ENCODE results near the gene ZNRF4. TPM values are rescaled to one million over a fixed set of nuclear protein-coding genes. Genes with fewer than 3 reads are reported as not detected.

Gene ZNRF4
- total RNA-seq, 1 donor from 2014 or later = not detected

DNA sequence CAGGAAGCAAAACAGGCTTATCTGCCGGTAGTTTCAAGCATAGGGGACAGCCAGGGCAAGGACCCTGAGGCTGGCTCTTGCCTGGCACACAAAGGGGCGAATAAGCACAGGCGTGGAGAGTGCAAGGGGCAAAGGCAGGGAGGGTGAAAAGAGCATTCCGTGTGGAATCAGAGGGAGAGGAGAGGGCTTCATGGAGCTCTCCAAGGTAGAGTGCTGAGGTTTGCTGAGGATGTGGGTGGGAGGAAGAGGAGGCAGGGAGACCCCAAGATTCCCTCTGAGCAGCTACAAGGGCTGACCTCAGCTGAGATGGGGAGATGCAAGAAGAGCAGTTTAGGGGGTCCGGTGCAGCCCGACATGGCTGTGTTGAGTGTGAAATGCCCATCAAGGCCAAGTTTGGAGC is 36.5 kb upstream of the ZNRF4 start:
- no peaks in the 10 kb centered on the region for H3K4me1 Mint-ChIP-seq (ENCODE audit: low read depth, unreplicated experiment)
- TF ChIP-seq, protein P1, sequence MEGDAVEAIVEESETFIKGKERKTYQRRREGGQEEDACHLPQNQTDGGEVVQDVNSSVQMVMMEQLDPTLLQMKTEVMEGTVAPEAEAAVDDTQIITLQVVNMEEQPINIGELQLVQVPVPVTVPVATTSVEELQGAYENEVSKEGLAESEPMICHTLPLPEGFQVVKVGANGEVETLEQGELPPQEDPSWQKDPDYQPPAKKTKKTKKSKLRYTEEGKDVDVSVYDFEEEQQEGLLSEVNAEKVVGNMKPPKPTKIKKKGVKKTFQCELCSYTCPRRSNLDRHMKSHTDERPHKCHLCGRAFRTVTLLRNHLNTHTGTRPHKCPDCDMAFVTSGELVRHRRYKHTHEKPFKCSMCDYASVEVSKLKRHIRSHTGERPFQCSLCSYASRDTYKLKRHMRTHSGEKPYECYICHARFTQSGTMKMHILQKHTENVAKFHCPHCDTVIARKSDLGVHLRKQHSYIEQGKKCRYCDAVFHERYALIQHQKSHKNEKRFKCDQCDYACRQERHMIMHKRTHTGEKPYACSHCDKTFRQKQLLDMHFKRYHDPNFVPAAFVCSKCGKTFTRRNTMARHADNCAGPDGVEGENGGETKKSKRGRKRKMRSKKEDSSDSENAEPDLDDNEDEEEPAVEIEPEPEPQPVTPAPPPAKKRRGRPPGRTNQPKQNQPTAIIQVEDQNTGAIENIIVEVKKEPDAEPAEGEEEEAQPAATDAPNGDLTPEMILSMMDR (IDR thresholded peaks at IDR 0.05; ENCODE audit: partially characterized antibody, unreplicated experiment) = no peak
- peaks cover 6% of the 10 kb centered on the region for H3K27me3 Mint-ChIP-seq (ENCODE audit: unreplicated experiment)
- H3K36me3 Mint-ChIP-seq (ENCODE audit: unreplicated experiment) = peaks cover 4% of the 10 kb centered on the region
- no peak overlapping the region for H3K27ac Mint-ChIP-seq (ENCODE audit: unreplicated experiment)
- H3K9me3 Mint-ChIP-seq (ENCODE audit: unreplicated experiment) = peaks cover 10% of the 10 kb centered on the region
- DNase-seq = no peak
- no peak overlapping the region for H3K4me3 Mint-ChIP-seq (ENCODE audit: unreplicated experiment)

DNA sequence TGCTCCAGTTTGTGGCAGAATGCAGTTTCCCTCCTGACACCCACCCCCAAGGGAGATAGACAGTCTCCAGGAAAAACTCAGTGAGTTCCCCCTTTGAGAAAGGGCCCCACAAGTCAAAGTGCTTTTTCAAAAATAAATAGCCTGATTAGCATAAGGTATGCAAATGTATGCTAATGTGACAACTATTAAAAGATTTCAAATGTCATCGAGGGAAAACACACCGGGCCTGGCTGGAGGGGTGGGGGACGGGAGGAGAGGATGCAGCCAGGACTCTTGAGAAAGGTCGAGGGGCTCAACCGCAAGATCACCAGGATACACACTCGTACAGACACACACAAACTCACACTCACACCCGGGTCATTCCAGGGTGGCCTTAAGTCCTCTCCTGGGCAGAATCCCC is 34.3 kb upstream of the ZNRF4 start:
- DNase-seq = no peak
- H3K27me3 Mint-ChIP-seq (ENCODE audit: unreplicated experiment) = peaks cover 12% of the 10 kb centered on the region
- no peak overlapping the region for H3K27ac Mint-ChIP-seq (ENCODE audit: unreplicated experiment)
- no peak overlapping the region for H3K4me3 Mint-ChIP-seq (ENCODE audit: unreplicated experiment)
- peaks cover 4% of the 10 kb centered on the region for H3K36me3 Mint-ChIP-seq (ENCODE audit: unreplicated experiment)
- peaks cover 12% of the 10 kb centered on the region for H3K9me3 Mint-ChIP-seq (ENCODE audit: unreplicated experiment)
- TF ChIP-seq, protein P1 (IDR thresholded peaks at IDR 0.05; ENCODE audit: partially characterized antibody, unreplicated experiment) = no peak
- H3K4me1 Mint-ChIP-seq (ENCODE audit: low read depth, unreplicated experiment) = no peaks in the 10 kb centered on the region

DNA sequence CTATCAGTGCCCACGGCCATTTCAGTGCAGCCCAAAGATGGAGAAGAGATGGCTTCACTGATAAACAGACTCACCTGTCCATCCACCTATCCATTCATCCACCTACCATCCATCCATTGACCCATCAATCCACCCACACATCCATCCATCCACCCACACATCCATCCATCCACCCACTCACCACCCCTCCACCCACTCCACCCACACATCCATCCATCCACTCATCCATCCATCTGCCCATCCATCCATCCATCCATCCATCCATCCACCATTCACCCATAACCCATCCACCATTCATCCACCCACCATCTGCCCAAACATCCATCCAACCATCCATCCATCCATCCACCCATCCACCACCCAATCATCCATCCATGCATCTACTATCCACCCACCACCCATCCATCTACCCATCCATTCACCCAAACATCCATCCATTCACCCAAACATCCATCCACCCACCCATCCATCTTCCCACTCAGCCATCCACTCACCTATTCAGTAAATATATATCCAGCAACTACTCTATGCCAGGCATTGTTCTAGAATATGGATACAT is 31.6 kb upstream of the ZNRF4 start:
- no peak for DNase-seq
- Mint-ChIP-seq H3K4me3 (ENCODE audit: unreplicated experiment) (no peak overlapping the region), H3K27me3 (ENCODE audit: unreplicated experiment) (peaks cover 11% of the 10 kb centered on the region), H3K4me1 (ENCODE audit: low read depth, unreplicated experiment) (no peaks in the 10 kb centered on the region), H3K36me3 (ENCODE audit: unreplicated experiment) (peaks cover 4% of the 10 kb centered on the region), H3K27ac (ENCODE audit: unreplicated experiment) (no peak overlapping the region), H3K9me3 (ENCODE audit: unreplicated experiment) (peaks cover 7% of the 10 kb centered on the region)
- TF ChIP-seq, protein P1 (IDR thresholded peaks at IDR 0.05; ENCODE audit: partially characterized antibody, unreplicated experiment) = no peak

DNA sequence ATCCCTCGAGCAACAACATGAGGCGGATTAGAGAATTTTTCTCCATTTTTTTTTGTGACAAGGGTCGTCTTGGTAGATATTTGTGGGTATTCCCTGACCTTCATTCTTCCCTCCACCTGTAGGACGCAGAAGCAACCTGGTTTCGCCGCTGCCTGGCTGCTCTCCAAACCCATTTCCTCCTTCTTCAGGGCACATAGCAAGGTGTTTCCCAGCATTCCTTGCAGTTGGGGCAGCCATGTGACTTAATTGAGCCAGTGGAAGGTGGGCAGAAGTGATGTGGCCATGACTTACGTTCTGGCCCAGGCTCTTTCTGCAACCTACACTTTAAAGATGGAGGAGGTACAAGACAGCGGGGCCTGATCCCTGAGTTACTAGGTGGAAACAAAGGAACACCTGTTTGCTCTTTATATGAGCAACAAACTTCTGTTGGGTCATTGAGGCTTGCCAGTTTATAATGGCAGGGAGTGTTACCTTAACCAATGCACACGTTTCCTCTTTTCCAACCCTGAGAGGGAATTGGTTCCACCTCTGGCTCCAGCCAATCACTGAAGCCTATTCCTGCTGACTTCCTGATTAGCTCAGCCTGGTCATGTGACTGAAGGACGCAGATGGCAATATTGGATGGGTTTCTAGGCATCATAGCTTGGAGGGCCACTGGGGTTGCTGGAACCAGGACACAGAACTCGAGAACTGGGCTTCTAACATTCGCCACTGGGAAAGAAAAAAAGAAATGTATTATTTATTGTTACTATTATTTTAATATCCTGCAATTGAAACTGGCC is 30.8 kb upstream of the ZNRF4 start:
- Mint-ChIP-seq H3K27me3 (ENCODE audit: unreplicated experiment) (peaks cover 9% of the 10 kb centered on the region), H3K27ac (ENCODE audit: unreplicated experiment) (no peak overlapping the region), H3K4me3 (ENCODE audit: unreplicated experiment) (no peak overlapping the region), H3K36me3 (ENCODE audit: unreplicated experiment) (peaks cover 4% of the 10 kb centered on the region), H3K4me1 (ENCODE audit: low read depth, unreplicated experiment) (no peaks in the 10 kb centered on the region), H3K9me3 (ENCODE audit: unreplicated experiment) (peaks cover 6% of the 10 kb centered on the region)
- TF ChIP-seq, protein P1 (IDR thresholded peaks at IDR 0.05; ENCODE audit: partially characterized antibody, unreplicated experiment) = no peak
- no peak for DNase-seq

DNA sequence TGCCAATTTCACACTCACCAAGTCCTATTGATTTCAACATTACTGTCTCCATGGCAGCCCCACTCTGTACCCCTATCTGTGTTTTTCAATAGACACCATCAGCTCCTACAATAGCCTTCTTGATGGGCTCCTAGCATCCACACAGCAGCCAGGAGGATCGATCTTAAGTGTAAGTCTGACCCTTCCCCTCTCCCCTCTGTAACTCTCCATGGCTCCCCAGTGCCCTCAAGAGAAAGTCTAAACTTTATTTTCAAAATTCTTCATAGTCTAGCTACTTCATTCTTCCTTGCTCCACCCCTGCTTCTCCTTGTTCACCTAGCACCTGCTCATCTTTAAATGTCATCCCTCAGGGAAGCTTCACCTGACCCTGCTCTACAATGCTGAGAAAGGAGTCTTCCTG is 30.0 kb upstream of the ZNRF4 start:
- no peaks in the 10 kb centered on the region for H3K4me1 Mint-ChIP-seq (ENCODE audit: low read depth, unreplicated experiment)
- DNase-seq = no peak
- peaks cover 6% of the 10 kb centered on the region for H3K9me3 Mint-ChIP-seq (ENCODE audit: unreplicated experiment)
- no peak overlapping the region for H3K27ac Mint-ChIP-seq (ENCODE audit: unreplicated experiment)
- TF ChIP-seq, protein P1 (IDR thresholded peaks at IDR 0.05; ENCODE audit: partially characterized antibody, unreplicated experiment) = no peak
- peaks cover 9% of the 10 kb centered on the region for H3K27me3 Mint-ChIP-seq (ENCODE audit: unreplicated experiment)
- no peak overlapping the region for H3K4me3 Mint-ChIP-seq (ENCODE audit: unreplicated experiment)
- H3K36me3 Mint-ChIP-seq (ENCODE audit: unreplicated experiment) = peaks cover 4% of the 10 kb centered on the region
